Heart right ventricle (tissue), 16 donors: ENCODE data around the gene LHX3. TPM values are rescaled to one million over a fixed set of nuclear protein-coding genes. Genes with fewer than 3 reads are reported as not detected.

Experiments
- ATAC-seq, 8 donors: fragments of 200-7000 bp; cut with Tn5 transposase; one replicate each; pipeline ENCODE4 v1.9.1; 2020; ENCODE audit warnings: mild to moderate bottlenecking in 8 of 8, moderate library complexity in 8 of 8, moderate number of reproducible peaks in 1 of 8
- DNase-seq, 2 donors: peaks; one replicate each; pipeline ENCODE4 v3.0.0-alpha.2; 2020
- H3K27ac ChIP-seq, 10 donors: fragments of 200-600 bp; sonication (generic) in 2 of 10; one replicate each; pipeline versions ENCODE4 v1.5.0 to v1.8.0; 2020 to 2022; ENCODE audit warnings: mild to moderate bottlenecking in 3 of 10
- H3K27me3 ChIP-seq, 7 donors: fragments of 200-600 bp; one replicate each; pipeline ENCODE4 v1.8.0; 2021 to 2022; ENCODE audit warnings: mild to moderate bottlenecking in 2 of 7
- H3K36me3 ChIP-seq, 9 donors: fragments of 200-600 bp; sonication (generic) in 1 of 9; one replicate each; pipeline versions ENCODE4 v1.5.0 to v1.8.0; 2020 to 2022; ENCODE audit warnings: mild to moderate bottlenecking in 2 of 9
- H3K4me1 ChIP-seq, 9 donors: fragments of 200-600 bp; sonication (generic) in 1 of 9; one replicate each; pipeline versions ENCODE4 v1.5.0 to v1.8.0; 2020 to 2022; ENCODE audit warnings: mild to moderate bottlenecking in 4 of 9
- H3K4me3 ChIP-seq, 10 donors: fragments of 200-600 bp; sonication (generic) in 2 of 10; one replicate each; pipeline versions ENCODE4 v1.5.0 to v1.8.0; 2020 to 2022; ENCODE audit warnings: mild to moderate bottlenecking in 7 of 10, moderate library complexity in 2 of 10
- H3K9me3 ChIP-seq, 11 donors: fragments of 200-600 bp in 10 of 11; sonication (generic) in 2 of 11; one replicate each; pipeline versions ENCODE4 v1.5.0 to v1.8.0; 2013 to 2022; ENCODE audit warnings: mild to moderate bottlenecking in 2 of 11, control low read depth in 1 of 11, moderate library complexity in 1 of 11
- CTCF ChIP-seq, 9 donors: fragments of 200-600 bp; sonication (generic) in 2 of 9; IDR thresholded peaks; one replicate each; pipeline versions ENCODE4 v1.5.0 to v1.8.0; 2021 to 2022; ENCODE audit warnings: antibody characterized with exemption in 9 of 9, mild to moderate bottlenecking in 5 of 9, moderate library complexity in 1 of 9
- WGBS, 2 donors: extraction: QIAGEN DNeasy Blood & Tissue Kit; methylation state at CpG; one replicate each; pipeline ENCODE4 v1.1.7; 2013; ENCODE audit warnings: inconsistent platforms in 1 of 2; 5-methylcytosine and 5-hydroxymethylcytosine counted together
- intact Hi-C, 10 donors: fragments of 100-400 bp; cut with DNase I; formaldehyde crosslinking; loops; one replicate each; pipeline versions ENCODE4 v1.11.1 to v1.14.2; 2022
- polyA plus RNA-seq, 2 donors: library from polyadenylated mRNA; stranded (reverse); fragments of 200-250 nt; gene quantifications; one replicate each; pipeline ENCODE4 v1.2.3, GENCODE V29; 2013
- total RNA-seq, 10 donors: library from RNA; stranded (reverse); fragmentation: NEBNext Ultra II Directional in 3 of 10; extraction: Animal tissue kit (Norgen Biotek cat#: 25700) in 3 of 10; gene quantifications; one replicate each; pipeline versions ENCODE4 v1.2.1 to v1.2.4, GENCODE V29; 2021 to 2023
- donor health status: Arrhythmogenic right ventricular cardiomyopathy.
- donor health status: ischemic (EF 13 %, LVEDD 7.1; RV severe dilation, severe dysfunction).
- donor health status: healthy with polysubstance abuse.
- donor health status: DM: no; HTN: yes; CAD: no.
- donor health status: DM: no; HTN: no; CAD: no.
- donor health status: ischemic (EF 25% LVEDD 6.9; RV normal size, moderate dysfunction).
- donor health status: ischemic (EF 25% LVEDD 5.7; RV mildly dilated, moderate dysfunction).
- donor health status: healthy.
- donor health status: DM: yes; HTN: yes; CAD: no.
- donor health status: Ischemic cardiomyopathy.
- donor health status: ischemic (EF 35%, LVEDD 5.7; RV mildly dilated, moderate dysfunction).
- donor health status: nonischemic (EF 11% LVEDD 7.7; RV severe dilation, severe dysfunction).
- donor health status: DM: yes; HTN: yes; CAD: no.
- donor health status: PGD.
- donor health status: ischemic (EF 29% LVEDD 5.4; RV normal size, mild dysfunction).
- donor health status: nonischemic (EF 23%, LVEDD 6.1; RV moderate dilation, normal function).

Gene LHX3
- total and polyA plus RNA-seq, 12 donors, result not detected

GRCh38 chr9:136242918-136243525 is 38.1 kb upstream of the LHX3 start:
- TF ChIP-seq CTCF (IDR thresholded peaks at IDR 0.05), result no peak
- intact Hi-C loops, result loop anchor here in 1 of 10 donors (10.0 kb wide), 1 partner anchor 258 kb away; no protein-coding TSS in a partner anchor
- Histone ChIP-seq H3K9me3 (no peaks in the 10 kb centered on the region), H3K4me3 (no peak overlapping the region), H3K27me3 (no peaks in the 10 kb centered on the region), H3K36me3 (no peaks in the 10 kb centered on the region), H3K27ac (peak overlapping the region in 1 of 10 donors; percentile 29), H3K4me1 (peaks cover 10 to 74% (median 53%) of the 10 kb centered on the region in 9 donors)
- WGBS, 2 donors, result 62 to 64% methylated on average over 6 of the region's 6 CpGs
- no peak for ATAC-seq
- no peak for DNase-seq

- peaks cover 10 to 77% (median 55%) of the 10 kb centered on the region in 9 donors for H3K4me1 ChIP-seq
- H3K27ac ChIP-seq, result peak overlapping the region in 1 of 10 donors; percentile 22
- H3K4me3 ChIP-seq, result no peak overlapping the region
- WGBS, 2 donors, result 89 to 92% methylated on average over 8 of the region's 8 CpGs
- no peak for ATAC-seq
- DNase-seq, result no peak
- H3K36me3 ChIP-seq, result no peaks in the 10 kb centered on the region
- no peaks in the 10 kb centered on the region for H3K9me3 ChIP-seq
- no peak for TF ChIP-seq CTCF (IDR thresholded peaks at IDR 0.05)
- intact Hi-C loops, result loop anchor here in 1 of 10 donors (10.0 kb wide), 1 partner anchor 257 kb away; no protein-coding TSS in a partner anchor
- no peaks in the 10 kb centered on the region for H3K27me3 ChIP-seq
These were observed 37.3 kb upstream of the LHX3 start for GRCh38 chr9:136242248-136242647.

GRCh38 chr9:136241542-136241941 is 36.6 kb upstream of the LHX3 start:
- H3K27ac ChIP-seq, result no peak overlapping the region
- WGBS, 2 donors, result 95 to 97% methylated on average over 13 of the region's 13 CpGs
- no peak for DNase-seq
- TF ChIP-seq CTCF (IDR thresholded peaks at IDR 0.05), result no peak
- no peaks in the 10 kb centered on the region for H3K9me3 ChIP-seq
- H3K4me1 ChIP-seq, result peaks cover 10 to 77% (median 55%) of the 10 kb centered on the region in 9 donors
- no peak for ATAC-seq
- no peak overlapping the region for H3K4me3 ChIP-seq
- peaks cover 0 to 3% (median 0%) of the 10 kb centered on the region in 9 donors for H3K36me3 ChIP-seq
- intact Hi-C loops, result loop anchor here in 1 of 10 donors (10.0 kb wide), 1 partner anchor 257 kb away; no protein-coding TSS in a partner anchor
- no peaks in the 10 kb centered on the region for H3K27me3 ChIP-seq

GRCh38 chr9:136240941-136241340 is 36.0 kb upstream of the LHX3 start:
- no peak for TF ChIP-seq CTCF (IDR thresholded peaks at IDR 0.05)

More at GRCh38 chr9:136240941-136241340, 36.0 kb upstream of the LHX3 start:
- DNase-seq (no peak), ATAC-seq (no peak)
- intact Hi-C loops, result loop anchor here in 1 of 10 donors (10.0 kb wide), 1 partner anchor 256 kb away; no protein-coding TSS in a partner anchor
- Histone ChIP-seq H3K27ac (peak overlapping the region in 5 of 10 donors; percentile 68 to 80 (median 79)), H3K4me1 (peaks cover 10 to 77% (median 55%) of the 10 kb centered on the region in 9 donors), H3K4me3 (no peak overlapping the region), H3K9me3 (no peaks in the 10 kb centered on the region), H3K27me3 (no peaks in the 10 kb centered on the region), H3K36me3 (peaks cover 0 to 9% (median 0%) of the 10 kb centered on the region in 9 donors)
- 90 to 92% methylated on average over 20 of the region's 20 CpGs for whole genome bisulfite sequencing, 2 donors
